Stimulated activated memory B cell treated with anti-CD40 and anti-IgM and Interleukin-4, amounts not matched to agents 10 μg/mL and 1 μg/mL and 100 μg/mL, for 72 hours (primary cell): ENCODE measurements around the gene TMEM200C.

Source experiments
- ATAC-seq: fragments of 150-1000 bp; cut with Tn5 transposase; 2 replicates; pipeline ENCODE4 v1.10.0; 2021
- H3K27ac Mint-ChIP-seq: one replicate; pipeline ENCODE4 v1.8.0; 2022; ENCODE audit warnings: mild to moderate bottlenecking, mixed read lengths
- H3K27me3 Mint-ChIP-seq: one replicate; pipeline ENCODE4 v1.8.0; 2022; ENCODE audit warnings: mixed read lengths
- H3K36me3 Mint-ChIP-seq: one replicate; pipeline ENCODE4 v1.8.0; 2022; ENCODE audit warnings: mixed read lengths
- H3K4me1 Mint-ChIP-seq: one replicate; pipeline ENCODE4 v1.8.0; 2022; ENCODE audit warnings: mixed read lengths
- H3K4me3 Mint-ChIP-seq: one replicate; pipeline ENCODE4 v1.8.0; 2022; ENCODE audit warnings: mild to moderate bottlenecking, moderate library complexity, mixed read lengths
- H3K9me3 Mint-ChIP-seq: one replicate; pipeline ENCODE4 v1.8.0; 2022; ENCODE audit warnings: mixed read lengths

The TMEM200C gene

DNA sequence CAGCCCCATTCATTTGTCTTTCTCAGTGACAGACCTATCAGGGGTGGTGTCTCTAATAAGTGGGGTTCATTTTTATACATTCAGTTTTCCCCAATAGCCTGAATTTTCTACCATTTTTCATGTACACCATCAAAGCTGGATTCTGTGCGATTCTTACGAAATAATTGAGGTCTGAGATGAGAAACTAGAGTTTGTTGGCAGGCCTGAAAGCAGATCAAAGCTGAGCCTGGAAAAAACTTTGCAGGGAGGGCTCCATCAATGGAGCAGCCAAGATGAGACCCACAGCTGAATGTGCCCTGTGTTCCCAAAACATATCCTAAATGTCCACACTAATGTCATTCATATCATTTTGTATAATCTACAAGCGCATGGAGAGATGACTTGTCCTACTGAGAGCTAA is 4.5 kb upstream of the TMEM200C start:
- no peaks in the 10 kb centered on the region for H3K36me3 Mint-ChIP-seq
- no peak overlapping the region for H3K4me3 Mint-ChIP-seq
- no peak for ATAC-seq
- peaks cover 7% of the 10 kb centered on the region for H3K4me1 Mint-ChIP-seq
- no peaks in the 10 kb centered on the region for H3K9me3 Mint-ChIP-seq
- peaks cover 47% of the 10 kb centered on the region for H3K27me3 Mint-ChIP-seq
- H3K27ac Mint-ChIP-seq, result no peak overlapping the region

DNA sequence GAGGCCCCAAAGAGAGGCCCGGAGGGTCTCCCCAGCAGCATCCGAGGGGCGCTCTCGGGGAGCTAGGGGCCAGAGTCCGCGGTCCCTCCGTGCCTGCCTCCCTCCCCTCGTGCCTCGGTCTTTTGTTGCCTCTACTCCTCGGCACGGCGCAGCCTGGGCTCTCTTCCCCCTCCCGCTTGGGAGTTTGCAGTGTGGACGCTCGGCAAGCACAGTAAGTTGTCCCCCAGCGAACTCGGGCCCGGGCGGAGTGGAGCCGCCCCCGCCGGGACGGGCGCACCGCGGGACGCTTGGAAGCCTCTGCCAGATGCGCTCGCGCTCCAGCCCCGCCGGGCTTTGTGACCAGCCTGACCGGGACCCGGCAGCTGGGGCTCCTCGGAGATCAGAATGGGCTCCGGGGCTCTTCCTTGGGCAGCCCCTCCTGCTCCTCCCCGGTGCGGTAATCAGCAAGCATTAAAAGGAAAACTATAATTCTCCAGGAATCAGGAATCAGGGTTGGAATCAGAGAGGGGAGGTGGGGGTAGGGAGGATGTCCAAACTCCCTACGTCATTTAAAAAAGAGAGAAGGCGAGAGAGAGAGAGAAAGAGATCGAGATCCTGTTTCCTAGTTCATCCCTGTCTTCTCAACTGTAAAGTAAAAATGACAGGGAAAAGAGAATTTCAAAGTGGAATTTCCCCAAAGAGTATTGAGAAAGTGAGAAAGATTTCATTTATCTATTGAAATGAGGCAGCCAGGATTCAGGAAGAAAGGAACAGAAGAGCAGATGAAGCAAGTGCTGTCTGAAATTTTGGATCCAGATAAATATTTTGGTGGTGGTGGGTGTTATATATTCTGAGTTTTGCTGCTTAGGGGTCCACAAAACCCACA is 786 bp upstream of the TMEM200C start:
- H3K4me1 Mint-ChIP-seq, result peaks cover 20% of the 10 kb centered on the region
- no peak overlapping the region for H3K27ac Mint-ChIP-seq
- H3K9me3 Mint-ChIP-seq, result peaks cover 2% of the 10 kb centered on the region
- peak overlapping the region; percentile 63 for H3K4me3 Mint-ChIP-seq
- peaks cover 81% of the 10 kb centered on the region for H3K27me3 Mint-ChIP-seq
- H3K36me3 Mint-ChIP-seq, result no peaks in the 10 kb centered on the region
- ATAC-seq, result peak; percentile 32

DNA sequence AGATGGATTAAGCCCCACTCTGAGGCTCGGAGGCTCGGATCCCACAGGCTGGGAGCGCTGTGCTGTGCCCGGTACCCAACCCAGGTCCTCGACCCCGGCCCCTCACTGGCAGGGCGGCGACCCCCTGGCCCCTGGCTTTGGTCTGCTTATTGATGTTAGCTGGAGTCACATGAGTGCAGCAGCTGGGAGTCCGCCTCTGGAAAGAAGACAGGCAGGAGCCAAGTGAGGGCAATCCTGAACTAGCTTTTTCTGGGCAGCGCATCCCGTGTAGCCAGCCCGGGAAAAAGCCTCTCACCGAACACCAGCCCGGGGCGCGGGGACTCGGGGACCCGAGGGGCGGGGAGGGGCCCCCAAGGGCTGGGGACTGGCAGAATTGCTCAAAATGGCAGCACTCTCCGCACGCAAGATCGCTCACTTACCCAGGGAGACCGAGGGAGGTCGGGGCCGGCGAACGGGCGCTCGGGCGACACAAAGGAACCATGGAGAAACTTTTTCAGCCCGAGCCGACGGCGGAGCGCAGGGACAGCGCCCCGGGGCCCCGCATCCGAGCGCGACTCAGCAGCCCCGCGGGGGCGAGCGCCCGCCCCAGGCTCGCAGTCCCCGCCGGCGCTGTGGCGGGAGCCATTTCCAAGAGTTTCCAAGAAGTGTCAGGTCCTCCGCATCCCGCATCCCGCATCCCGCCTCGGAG is 567 bp downstream of the TMEM200C start:
- peak; percentile 2 for ATAC-seq
- Mint-ChIP-seq H3K4me3 (peak overlapping the region; percentile 15), H3K27me3 (peaks cover 73% of the 10 kb centered on the region), H3K9me3 (peaks cover 2% of the 10 kb centered on the region), H3K27ac (no peak overlapping the region), H3K36me3 (no peaks in the 10 kb centered on the region), H3K4me1 (peaks cover 20% of the 10 kb centered on the region)

DNA sequence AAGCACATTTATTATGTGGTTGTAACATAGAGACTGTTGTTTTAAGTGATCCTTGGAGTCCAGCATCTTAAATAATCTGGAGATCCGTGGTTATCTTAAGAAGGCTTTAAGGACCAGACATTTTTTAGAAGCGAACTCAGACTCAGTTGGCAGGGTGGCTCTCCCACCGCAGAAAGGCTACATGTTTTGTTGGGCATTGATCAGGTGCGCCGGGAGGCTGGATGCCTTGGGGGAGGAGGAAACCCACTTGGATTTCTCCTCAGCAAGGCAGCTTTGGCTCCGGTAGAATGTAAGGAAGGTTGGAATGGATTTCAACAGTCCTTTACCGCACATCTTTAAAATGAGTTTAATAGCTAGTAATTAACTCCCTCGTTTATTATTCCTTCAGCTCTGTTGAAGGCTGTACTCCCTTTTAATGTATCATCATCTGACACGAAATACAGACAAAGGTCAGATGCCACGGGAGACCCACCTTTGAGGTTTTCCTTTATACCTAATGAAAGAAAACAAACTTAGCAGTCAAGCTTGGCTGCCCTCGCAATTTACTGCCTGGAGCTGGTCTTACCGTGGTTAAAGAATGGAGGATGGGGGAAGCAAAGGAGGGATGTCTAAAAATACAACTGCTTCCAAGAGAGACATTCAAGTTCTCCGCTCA is 1.2 kb downstream of the TMEM200C start:
- H3K4me1 Mint-ChIP-seq, result peaks cover 20% of the 10 kb centered on the region
- no peak overlapping the region for H3K27ac Mint-ChIP-seq
- no peak overlapping the region for H3K4me3 Mint-ChIP-seq
- H3K36me3 Mint-ChIP-seq, result no peaks in the 10 kb centered on the region
- H3K27me3 Mint-ChIP-seq, result peaks cover 77% of the 10 kb centered on the region
- ATAC-seq, result no peak
- peaks cover 2% of the 10 kb centered on the region for H3K9me3 Mint-ChIP-seq

DNA sequence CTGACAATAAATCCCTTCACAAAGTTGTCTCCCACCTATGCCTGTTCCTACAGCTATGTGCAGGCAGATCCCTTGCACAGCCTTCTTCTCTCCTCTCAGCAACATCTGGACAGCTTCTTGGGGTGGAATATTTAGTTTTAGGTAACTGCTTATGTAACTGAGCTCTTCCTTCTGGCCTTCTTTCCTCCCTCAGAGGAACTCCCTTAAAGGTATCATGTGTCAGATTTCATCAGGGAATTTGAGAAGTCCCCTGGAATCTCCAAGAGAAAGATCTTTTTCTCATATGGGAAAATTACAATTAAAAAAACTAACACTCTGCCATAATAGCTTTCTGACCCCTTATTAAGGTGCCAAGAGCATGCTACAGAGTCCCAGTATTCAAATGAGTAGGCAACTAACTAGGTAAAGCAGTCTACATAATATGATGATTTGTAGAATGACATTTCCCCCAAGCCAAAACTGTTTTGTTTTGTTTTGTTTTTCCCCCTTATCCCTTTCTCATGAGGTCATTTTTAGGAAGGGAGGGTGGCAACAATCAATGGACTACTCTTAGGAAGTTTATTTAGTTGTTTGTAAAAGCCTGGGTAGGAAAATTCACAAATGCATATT is 2.4 kb downstream of the TMEM200C start:
- Mint-ChIP-seq H3K9me3 (peaks cover 2% of the 10 kb centered on the region), H3K36me3 (no peaks in the 10 kb centered on the region), H3K27ac (no peak overlapping the region), H3K4me1 (peaks cover 20% of the 10 kb centered on the region), H3K4me3 (no peak overlapping the region), H3K27me3 (peaks cover 70% of the 10 kb centered on the region)
- ATAC-seq, result no peak

GRCh38 chr18:5891854-5892215 is 3.5 kb downstream of the TMEM200C start:
- H3K4me1 Mint-ChIP-seq, result peaks cover 20% of the 10 kb centered on the region
- no peak for ATAC-seq
- peaks cover 2% of the 10 kb centered on the region for H3K9me3 Mint-ChIP-seq
- H3K27ac Mint-ChIP-seq, result no peak overlapping the region
- no peaks in the 10 kb centered on the region for H3K36me3 Mint-ChIP-seq
- no peak overlapping the region for H3K4me3 Mint-ChIP-seq
- H3K27me3 Mint-ChIP-seq, result peaks cover 64% of the 10 kb centered on the region

DNA sequence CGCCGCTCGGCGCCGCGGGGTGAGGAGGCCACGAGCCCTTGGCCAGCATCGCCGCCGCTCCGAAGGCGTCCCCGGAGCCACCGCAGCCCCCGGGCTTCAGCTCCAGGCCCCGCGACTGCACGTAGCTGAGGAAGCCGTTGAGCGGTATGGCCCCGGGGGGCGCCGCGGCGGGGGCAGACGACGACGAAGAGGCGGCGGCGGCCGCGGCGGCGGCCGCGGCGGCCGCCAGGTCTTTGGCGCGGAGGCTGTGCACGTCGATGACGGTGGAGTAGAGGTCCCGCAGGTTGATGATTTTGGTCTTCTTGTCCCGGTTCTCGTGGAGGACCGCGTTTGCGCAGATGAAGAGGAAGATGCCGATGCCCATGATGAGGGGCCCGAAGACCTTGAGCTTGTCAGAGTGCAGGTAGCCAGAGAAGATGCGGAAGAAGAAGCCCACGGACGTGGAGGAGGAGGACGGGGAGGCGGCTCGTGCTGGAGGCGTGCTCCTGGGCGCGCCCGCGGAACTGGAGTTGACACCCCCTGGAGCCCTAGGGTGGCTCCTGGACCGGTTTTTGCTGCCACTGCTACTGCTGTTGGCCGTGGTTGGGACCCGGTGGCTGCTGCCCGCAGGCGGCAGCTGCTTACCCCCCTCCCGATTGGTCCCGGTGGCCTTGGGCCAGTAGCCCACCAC is 4.0 kb downstream of the TMEM200C start:
- Mint-ChIP-seq H3K9me3 (peaks cover 2% of the 10 kb centered on the region), H3K4me1 (peaks cover 19% of the 10 kb centered on the region), H3K36me3 (no peaks in the 10 kb centered on the region), H3K27me3 (peaks cover 59% of the 10 kb centered on the region), H3K27ac (no peak overlapping the region), H3K4me3 (no peak overlapping the region)
- no peak for ATAC-seq

- Mint-ChIP-seq H3K4me3 (no peak overlapping the region), H3K27ac (no peak overlapping the region), H3K4me1 (peaks cover 12% of the 10 kb centered on the region), H3K36me3 (no peaks in the 10 kb centered on the region), H3K27me3 (peaks cover 52% of the 10 kb centered on the region), H3K9me3 (peaks cover 2% of the 10 kb centered on the region)
- ATAC-seq, result peak; percentile 72
Observed at GRCh38 chr18:5890331-5891183, 4.8 kb downstream of the TMEM200C start.

DNA sequence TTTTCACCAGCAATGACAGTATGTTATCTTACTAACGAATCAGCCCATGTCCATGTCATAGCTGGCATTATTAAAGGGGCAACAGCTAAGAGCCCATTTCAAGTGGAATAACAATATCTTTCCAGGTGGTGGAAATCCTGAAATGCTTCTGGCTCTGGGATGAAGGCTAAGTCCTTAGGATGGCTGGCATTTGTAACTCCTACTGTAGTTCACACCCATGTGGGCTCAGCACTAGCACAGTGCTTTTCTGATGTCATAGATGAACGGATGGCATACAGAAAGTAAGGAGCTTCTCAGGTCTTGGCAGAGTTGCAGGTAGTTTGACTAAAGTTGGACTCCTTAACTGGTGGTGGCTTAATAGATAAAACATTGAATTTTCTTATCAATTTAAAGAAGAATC is 10.0 kb downstream of the TMEM200C start:
- Mint-ChIP-seq H3K9me3 (no peaks in the 10 kb centered on the region), H3K4me3 (no peak overlapping the region), H3K27ac (no peak overlapping the region), H3K4me1 (no peaks in the 10 kb centered on the region), H3K27me3 (peaks cover 13% of the 10 kb centered on the region), H3K36me3 (no peaks in the 10 kb centered on the region)
- no peak for ATAC-seq

GRCh38 chr18:5884375-5884774 is 10.9 kb downstream of the TMEM200C start:
- Mint-ChIP-seq H3K27me3 (peaks cover 8% of the 10 kb centered on the region), H3K4me1 (no peaks in the 10 kb centered on the region), H3K36me3 (no peaks in the 10 kb centered on the region), H3K27ac (no peak overlapping the region), H3K9me3 (no peaks in the 10 kb centered on the region), H3K4me3 (no peak overlapping the region)
- no peak for ATAC-seq

- H3K36me3 Mint-ChIP-seq, result no peaks in the 10 kb centered on the region
- peaks cover 7% of the 10 kb centered on the region for H3K27me3 Mint-ChIP-seq
- H3K27ac Mint-ChIP-seq, result no peak overlapping the region
- no peaks in the 10 kb centered on the region for H3K9me3 Mint-ChIP-seq
- no peak overlapping the region for H3K4me3 Mint-ChIP-seq
- no peak for ATAC-seq
- H3K4me1 Mint-ChIP-seq, result no peaks in the 10 kb centered on the region
Observed at GRCh38 chr18:5879479-5879882, 15.8 kb downstream of the TMEM200C start.

GRCh38 chr18:5876891-5877290 is 18.4 kb downstream of the TMEM200C start:
- no peak overlapping the region for H3K27ac Mint-ChIP-seq
- no peaks in the 10 kb centered on the region for H3K9me3 Mint-ChIP-seq
- H3K4me3 Mint-ChIP-seq, result no peak overlapping the region
- H3K27me3 Mint-ChIP-seq, result peaks cover 7% of the 10 kb centered on the region
- no peaks in the 10 kb centered on the region for H3K36me3 Mint-ChIP-seq
- no peak for ATAC-seq
- H3K4me1 Mint-ChIP-seq, result no peaks in the 10 kb centered on the region

DNA sequence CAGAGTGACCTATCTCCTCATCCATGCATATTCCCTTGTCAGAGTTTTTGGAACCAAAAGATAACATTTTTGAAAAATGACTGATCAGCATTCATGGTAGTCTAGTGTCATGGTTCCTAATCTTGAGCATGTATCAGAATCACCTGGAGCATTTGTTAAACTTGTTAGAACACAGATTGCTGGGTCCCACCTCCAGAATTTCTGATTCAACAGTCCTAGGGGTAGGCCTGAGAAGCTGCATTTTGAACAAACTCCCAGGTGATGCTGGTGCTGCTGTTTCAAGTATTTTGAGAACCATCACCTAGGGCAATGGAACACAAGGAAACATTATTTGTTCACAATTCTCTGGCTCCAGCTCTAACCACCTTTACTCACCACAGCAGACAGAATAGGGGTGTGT is 21.0 kb downstream of the TMEM200C start:
- H3K9me3 Mint-ChIP-seq, result no peaks in the 10 kb centered on the region

DNA sequence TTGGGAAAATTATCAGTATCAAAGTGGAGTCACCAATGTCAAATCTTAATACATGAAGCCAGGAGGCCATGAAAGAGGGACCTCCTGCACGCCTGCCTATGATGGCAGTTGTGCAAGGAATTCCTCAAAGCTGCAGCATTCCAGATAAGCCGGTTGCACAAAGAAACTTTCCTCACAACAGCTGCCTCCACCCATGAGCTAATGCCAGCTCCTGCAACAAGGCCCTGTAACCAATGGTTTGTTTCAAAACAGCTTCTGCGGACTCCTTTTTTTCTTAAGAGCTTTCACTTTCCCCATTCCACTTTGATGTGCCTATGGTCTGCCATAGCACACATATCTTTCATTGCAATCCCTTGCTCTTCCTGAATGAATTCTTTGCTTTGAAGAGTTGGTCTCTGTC is 22.4 kb downstream of the TMEM200C start:
- H3K9me3 Mint-ChIP-seq, result no peaks in the 10 kb centered on the region
- no peak overlapping the region for H3K4me3 Mint-ChIP-seq
- no peak overlapping the region for H3K27ac Mint-ChIP-seq
- H3K36me3 Mint-ChIP-seq, result no peaks in the 10 kb centered on the region
- H3K4me1 Mint-ChIP-seq, result no peaks in the 10 kb centered on the region
- no peak for ATAC-seq
- no peaks in the 10 kb centered on the region for H3K27me3 Mint-ChIP-seq

More for the DNA sequence above, 21.0 kb downstream of the TMEM200C start:
- no peaks in the 10 kb centered on the region for H3K36me3 Mint-ChIP-seq
- H3K27ac Mint-ChIP-seq, result no peak overlapping the region
- ATAC-seq, result no peak
- H3K4me3 Mint-ChIP-seq, result no peak overlapping the region
- peaks cover 7% of the 10 kb centered on the region for H3K27me3 Mint-ChIP-seq
- no peaks in the 10 kb centered on the region for H3K4me1 Mint-ChIP-seq
